Endometrium (tissue), 2 donors: ENCODE results near the gene FKBP10.

Experiments
- FAIRE-seq: peaks from 2 replicates; lab custom pipeline; 2012; peaks lifted over from hg19 to GRCh38; lab: Jason Lieb, UNC
- donor health status: control.
- donor health status: control.

Gene FKBP10

DNA sequence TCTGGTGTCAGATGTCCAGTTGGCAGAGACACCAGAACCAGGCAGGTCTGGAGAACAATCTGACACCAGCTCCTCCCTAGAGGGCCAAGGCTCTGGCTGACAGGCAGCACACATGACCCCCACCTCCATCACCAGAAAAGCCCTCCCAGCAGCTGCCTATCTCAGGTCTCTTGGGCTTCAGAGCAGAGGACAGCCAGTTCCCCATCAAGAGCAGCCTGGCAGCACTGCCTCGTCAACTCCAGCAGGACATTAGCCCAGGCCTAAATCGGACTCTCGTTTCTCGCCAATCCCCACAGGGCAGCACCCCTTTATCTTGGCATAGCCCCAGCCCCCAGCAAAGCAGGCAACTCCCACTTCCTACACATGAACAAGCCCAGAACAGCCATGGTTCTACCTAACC is 30.7 kb upstream of the FKBP10 start:
- FAIRE-seq = no peak

- no peak for FAIRE-seq
These were observed 28.5 kb upstream of the FKBP10 start for GRCh38 chr17:41784207-41784744.

DNA sequence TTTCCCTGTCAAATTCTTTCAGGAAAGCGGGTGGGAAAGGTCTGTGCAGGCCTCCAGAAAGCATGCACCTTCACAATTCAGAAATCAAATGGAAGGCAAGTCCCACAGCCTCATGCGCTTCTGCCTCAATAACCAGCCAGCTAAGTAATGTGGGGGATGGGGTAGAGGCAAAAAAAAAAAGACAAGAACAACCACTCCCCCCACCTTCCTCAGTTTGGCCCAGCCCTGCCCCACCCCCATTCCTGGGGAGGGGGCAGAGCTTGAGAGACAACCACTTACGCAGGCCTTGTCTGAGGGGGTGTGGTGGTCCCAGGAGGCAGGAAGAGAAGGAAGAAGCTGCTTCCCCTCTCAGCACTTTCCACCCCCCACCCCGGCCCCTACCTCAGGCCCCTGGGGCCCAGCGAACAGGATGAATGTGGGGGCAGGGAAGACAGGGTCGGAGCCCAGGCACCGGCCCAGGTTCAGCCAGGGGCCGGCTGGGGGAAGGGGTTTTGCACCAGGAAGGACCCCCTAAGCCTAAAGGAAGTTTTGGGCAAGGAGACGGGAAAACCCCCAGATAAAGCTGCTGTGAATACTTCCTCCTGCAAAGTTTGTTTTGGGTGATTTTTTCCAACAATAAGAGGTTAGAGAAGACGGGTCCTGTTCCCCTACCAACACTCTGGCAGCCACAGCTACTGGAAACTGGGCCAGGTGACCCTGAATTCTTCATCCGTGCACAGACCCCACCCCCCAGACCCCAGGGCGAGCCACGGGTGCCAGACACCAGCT is 27.5 kb upstream of the FKBP10 start:
- FAIRE-seq = no peak

GRCh38 chr17:41785859-41786226 is 27.0 kb upstream of the FKBP10 start:
- no peak for FAIRE-seq

DNA sequence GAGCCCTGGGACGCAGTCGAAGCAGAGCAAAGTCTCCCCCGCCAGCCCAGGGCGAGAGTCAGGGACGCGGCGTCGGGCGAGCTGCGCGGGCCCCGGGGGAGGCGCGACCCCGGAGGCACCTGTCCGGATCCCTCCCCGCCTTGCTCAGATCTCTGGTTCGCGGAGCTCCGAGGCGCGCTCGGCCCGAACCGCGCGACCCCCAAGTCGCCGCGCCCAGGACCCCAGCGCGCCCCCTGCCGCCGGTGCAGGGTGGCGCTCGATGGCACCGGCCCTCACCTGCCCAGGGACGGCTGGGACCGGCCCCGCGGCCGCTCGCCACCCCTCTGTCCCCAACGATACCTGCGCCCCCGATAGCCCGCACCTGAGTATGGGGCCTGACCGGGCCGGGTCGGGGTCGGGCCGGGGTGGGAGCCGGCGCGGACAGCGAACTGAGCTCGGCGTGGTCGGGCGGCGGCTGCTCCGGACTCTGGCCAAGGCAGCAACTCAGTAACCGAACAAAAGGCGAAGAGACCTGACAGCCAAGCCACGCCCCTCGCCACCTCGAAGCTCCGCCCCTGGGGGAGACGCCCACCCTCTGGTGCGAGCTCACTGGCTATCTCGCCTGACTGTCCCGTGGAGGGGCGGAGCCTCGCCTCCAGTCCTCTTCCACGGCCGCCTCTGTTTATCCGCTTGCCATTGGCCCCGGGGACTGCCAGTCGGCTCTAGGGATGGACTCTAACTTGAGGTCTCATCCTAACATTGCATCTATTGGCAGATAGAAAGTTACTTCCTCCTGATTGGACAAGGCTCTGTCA is 26.4 kb upstream of the FKBP10 start, which contains the start of gene JUP:
Gene JUP (minus strand): TSS at position 485 of the 794 bp plus-strand sequence. CDS start 14,857 bp downstream, outside the sequence.
- FAIRE-seq = peak; percentile 91

- no peak for FAIRE-seq
These were observed 25.8 kb upstream of the FKBP10 start for GRCh38 chr17:41787021-41787418.

- FAIRE-seq = no peak
These were observed 19.7 kb upstream of the FKBP10 start for GRCh38 chr17:41792845-41793783.

GRCh38 chr17:41793784-41794539 is 18.8 kb upstream of the FKBP10 start:
- FAIRE-seq = no peak

- FAIRE-seq = no peak
These were observed 18.2 kb upstream of the FKBP10 start for GRCh38 chr17:41794540-41794975.

GRCh38 chr17:41796121-41796895 is 16.5 kb upstream of the FKBP10 start:
- FAIRE-seq = no peak

DNA sequence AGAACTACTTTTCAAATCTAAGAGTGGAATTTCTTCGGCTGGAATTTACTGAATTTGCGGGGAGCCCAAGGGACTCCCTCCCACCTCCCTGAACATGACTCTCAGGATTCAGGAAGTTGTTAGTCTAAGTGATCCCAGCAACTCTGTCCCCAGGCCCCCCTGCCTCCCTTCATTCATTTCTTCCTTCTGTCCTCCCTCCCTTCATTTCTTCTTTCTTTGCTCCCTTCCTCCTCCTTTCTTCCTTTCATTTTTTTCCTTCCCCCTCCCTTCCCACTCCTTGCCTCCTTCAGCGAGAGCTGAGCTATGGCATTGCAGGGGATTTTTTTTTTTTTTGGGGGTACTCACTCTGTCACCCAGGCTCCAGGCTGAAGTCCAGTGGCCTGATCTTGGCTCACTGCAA is 15.4 kb upstream of the FKBP10 start:
- FAIRE-seq = no peak

DNA sequence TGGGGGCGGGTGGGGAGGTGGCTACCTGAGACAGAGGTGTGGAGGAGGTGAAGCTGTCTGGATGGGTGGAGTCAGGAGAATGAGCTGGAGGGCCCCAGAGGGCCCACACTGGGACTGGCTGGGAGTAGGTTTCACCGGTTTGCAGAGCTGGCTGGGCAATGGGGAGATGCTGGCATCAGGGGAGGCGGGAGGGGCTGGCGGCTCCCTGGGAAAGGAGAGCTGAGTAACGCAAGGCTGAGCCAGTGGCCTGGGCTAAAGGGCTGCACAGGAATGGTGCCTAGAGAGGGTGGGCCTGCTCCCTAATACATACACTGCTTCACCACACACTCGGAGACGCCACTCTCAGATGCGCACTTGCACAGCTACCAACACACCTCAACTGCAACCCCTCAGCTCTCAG is 13.4 kb upstream of the FKBP10 start:
- no peak for FAIRE-seq

DNA sequence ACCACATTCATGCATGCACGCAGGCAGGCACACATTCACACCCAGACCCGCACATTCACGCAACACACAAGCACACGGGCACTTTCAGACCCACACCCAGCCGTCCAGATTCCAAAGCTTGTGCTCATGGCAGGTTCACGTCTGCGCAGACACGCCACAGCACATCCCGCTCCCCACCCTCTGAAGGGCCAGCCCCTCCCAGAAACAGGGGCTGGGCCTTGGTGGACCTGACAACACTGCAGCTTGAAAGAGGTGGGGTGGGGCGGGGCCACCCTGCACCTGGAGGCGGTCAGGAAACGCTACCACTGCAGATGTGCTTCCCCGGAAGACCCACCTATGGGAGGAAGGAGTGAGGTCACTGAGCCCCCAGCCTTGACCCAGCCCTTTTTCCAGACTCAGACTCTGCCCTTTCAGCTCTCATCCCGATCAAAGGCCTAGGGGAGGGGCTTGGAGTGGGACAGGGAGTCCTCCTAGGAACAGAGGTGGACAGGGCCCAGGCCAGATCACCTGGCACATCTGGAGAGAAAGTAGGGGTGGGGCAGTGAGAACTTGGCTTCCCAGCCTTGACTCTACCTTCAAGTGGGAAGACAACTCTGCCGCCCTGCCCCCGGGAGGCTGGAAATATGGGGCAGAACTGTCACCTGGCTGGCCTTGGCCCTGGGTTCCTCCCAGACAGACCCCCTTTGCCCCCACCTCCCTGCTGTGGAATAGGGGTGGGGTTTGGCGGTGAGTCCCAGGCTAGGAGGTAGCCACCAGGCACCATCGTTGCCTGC is 12.0 kb upstream of the FKBP10 start:
- no peak for FAIRE-seq

DNA sequence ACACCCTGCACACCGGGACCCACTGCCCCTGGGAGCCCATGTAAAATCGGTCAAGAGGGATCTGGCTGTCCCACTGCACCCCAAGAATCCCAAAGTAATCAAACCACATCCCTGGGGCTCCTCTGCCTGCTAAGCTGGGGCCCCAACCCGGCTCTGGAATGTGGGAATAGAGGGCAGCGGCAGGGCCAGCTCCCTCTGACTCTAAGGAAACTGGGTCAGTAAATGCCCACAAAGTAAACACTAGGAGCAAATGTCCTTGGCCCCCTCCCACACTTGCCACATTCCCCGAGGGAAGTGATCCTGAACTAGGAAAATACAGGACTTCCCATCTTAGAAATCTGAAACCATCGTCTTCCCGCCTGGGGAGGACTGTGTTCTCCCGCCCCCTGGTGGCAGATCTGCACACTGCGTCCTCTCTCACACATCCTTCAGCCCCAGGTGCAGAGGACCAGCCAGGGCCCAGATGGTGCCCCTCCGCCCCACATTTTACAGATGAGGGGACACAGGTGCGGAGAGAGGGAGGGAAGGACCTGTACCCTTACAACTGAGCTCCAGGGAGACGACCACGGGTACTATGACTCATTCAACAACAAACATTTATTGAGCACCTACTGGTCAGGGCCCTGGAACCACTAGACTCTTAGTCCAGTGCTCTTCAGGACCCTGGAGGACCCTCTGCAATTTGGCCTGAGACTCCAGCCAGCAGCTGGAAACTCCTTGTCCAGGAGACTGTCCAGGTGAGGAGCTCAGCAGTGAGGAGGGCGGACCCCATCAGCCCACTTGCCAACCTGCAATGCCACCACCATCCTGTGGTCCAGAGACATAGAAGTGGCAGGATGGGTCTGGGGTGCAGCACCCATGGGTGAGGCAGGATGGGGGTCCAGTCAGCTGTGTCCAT is 11.2 kb upstream of the FKBP10 start:
- FAIRE-seq = peak; percentile 55

DNA sequence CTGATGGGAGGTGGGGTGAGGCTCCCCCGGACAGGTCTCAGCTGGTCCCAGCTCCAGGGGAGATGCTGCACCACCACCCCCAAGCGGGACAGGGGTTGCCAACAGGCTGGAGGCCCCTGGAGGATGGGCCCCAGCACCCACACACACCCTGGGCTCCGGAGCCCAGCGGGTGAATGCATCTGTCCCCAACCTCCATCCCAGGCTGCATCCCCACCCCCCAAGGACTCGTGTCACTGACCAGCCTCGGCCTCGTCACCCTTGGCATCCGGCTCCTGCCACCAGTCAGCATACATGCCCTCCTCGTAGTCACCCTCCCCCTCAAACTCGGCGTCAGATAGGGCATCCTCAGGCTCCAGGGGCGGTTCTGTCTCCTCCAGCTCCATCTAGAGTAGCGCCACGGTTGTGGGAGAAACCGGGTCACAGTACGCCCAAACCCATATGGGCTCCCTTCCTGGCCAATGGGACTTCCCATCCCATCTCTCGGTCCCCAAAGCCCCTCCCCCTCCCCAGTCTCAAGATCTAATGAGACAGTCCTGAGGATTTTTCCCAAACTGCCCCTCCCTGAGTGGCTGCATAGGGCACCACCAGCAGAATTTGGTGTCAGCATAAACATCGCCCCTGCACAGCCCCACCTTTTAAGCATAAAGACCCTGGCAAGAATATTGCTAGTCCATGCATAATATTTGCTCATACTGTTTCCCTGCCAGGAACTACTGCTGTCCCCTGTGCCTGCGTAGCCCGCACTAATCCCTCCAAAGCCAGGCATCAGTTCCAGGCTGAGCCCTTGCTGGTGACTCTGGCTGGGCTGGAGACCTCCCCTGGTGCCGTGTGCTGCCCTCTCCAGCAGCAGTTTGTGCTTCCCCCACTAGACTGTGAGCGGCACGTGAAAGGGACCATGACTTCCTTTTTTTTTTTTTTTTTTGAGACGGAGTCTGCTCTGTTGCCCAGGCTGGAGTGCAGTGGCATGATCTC is 9.5 kb upstream of the FKBP10 start:
- FAIRE-seq = no peak

GRCh38 chr17:41806685-41807445 is 5.9 kb upstream of the FKBP10 start:
- no peak for FAIRE-seq
